HG03097 (cell line): Measurements from ENCODE around the gene MAGI2.

ENCODE experiments used
- ATAC-seq: cut with Tn5 transposase; IDR thresholded peaks from one replicate; pipeline ENCODE4 v1.9.1; 2021; ENCODE audit not compliant: unreplicated experiment, low FRiP score

MAGI2 gene

GRCh38 chr7:78400038-78400437 is 1053.4 kb downstream of the MAGI2 start:
- no peak for ATAC-seq

GRCh38 chr7:78399033-78399769 is 1054.3 kb downstream of the MAGI2 start:
- no peak for ATAC-seq

- no peak for ATAC-seq
Measured at GRCh38 chr7:78398576-78398975, 1054.9 kb downstream of the MAGI2 start.

GRCh38 chr7:78398081-78398480 is 1055.4 kb downstream of the MAGI2 start:
- ATAC-seq: no peak

- ATAC-seq: no peak
Measured at GRCh38 chr7:78396210-78396609, 1057.3 kb downstream of the MAGI2 start.

GRCh38 chr7:78395298-78396036 is 1058.0 kb downstream of the MAGI2 start:
- no peak for ATAC-seq

GRCh38 chr7:78389022-78389421 is 1064.4 kb downstream of the MAGI2 start:
- ATAC-seq: no peak

- ATAC-seq: no peak
Measured at GRCh38 chr7:78386520-78386919, 1066.9 kb downstream of the MAGI2 start.

- ATAC-seq: no peak
Measured at GRCh38 chr7:78383096-78383880, 1070.2 kb downstream of the MAGI2 start.

- ATAC-seq: no peak
Measured at GRCh38 chr7:78379148-78379547, 1074.3 kb downstream of the MAGI2 start.

- no peak for ATAC-seq
Measured at GRCh38 chr7:78377532-78377931, 1075.9 kb downstream of the MAGI2 start.

GRCh38 chr7:78370936-78371335 is 1082.5 kb downstream of the MAGI2 start:
- ATAC-seq: no peak

- ATAC-seq: no peak
Measured at GRCh38 chr7:78368771-78369170, 1084.7 kb downstream of the MAGI2 start.

- ATAC-seq: no peak
Measured at GRCh38 chr7:78367280-78367773, 1086.1 kb downstream of the MAGI2 start.

GRCh38 chr7:78363866-78364265 is 1089.6 kb downstream of the MAGI2 start:
- no peak for ATAC-seq

GRCh38 chr7:78359836-78360235 is 1093.6 kb downstream of the MAGI2 start:
- no peak for ATAC-seq

GRCh38 chr7:78357709-78358108 is 1095.8 kb downstream of the MAGI2 start:
- no peak for ATAC-seq

GRCh38 chr7:78355834-78356233 is 1097.6 kb downstream of the MAGI2 start:
- ATAC-seq: no peak

GRCh38 chr7:78350926-78351325 is 1102.5 kb downstream of the MAGI2 start:
- no peak for ATAC-seq

- ATAC-seq: no peak
Measured at GRCh38 chr7:78350391-78350790, 1103.1 kb downstream of the MAGI2 start.

GRCh38 chr7:78346827-78347226 is 1106.6 kb downstream of the MAGI2 start:
- ATAC-seq: no peak
